GM18508 (cell line): ENCODE results near the gene NEURL3.

Source experiments
- ATAC-seq: cut with Tn5 transposase; IDR thresholded peaks from one replicate; pipeline ENCODE4 v1.9.1; 2021; ENCODE audit warnings: moderate number of reproducible peaks; ENCODE audit not compliant: insufficient read depth, unreplicated experiment

The NEURL3 gene

DNA sequence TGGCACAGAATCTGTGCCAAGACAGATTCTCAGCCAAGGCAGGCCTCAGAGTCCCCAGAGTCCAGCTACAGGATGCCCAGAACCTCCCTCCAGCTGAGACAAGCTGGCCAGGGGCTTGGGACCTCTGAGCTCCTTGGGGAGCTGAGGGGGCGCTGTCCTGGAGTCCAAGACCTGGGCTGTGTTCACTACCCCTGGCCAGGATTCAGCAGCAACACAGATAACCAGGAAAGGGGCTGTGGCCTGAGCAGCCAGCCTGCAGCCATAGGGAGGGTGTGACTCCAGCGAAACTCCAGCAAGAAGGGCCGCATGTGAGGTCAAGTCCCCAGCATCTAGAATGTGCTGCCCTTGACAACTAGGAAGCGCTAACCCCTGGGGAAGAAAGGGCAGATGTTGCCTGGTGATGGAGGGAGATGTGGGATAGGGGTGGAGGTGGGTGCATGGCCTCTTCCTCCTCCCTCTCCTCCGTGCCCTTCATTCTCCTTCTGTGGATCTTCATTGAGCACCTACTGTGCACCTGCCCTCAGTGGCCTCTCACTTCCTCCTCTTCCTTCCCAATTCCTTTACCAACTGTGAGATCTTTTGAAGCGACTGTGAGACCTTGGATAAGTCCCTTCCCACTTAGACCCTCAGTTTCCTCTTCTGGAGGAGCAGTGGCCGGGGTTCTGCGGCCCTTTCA is 23.7 kb upstream of the NEURL3 start:
- no peak for ATAC-seq

DNA sequence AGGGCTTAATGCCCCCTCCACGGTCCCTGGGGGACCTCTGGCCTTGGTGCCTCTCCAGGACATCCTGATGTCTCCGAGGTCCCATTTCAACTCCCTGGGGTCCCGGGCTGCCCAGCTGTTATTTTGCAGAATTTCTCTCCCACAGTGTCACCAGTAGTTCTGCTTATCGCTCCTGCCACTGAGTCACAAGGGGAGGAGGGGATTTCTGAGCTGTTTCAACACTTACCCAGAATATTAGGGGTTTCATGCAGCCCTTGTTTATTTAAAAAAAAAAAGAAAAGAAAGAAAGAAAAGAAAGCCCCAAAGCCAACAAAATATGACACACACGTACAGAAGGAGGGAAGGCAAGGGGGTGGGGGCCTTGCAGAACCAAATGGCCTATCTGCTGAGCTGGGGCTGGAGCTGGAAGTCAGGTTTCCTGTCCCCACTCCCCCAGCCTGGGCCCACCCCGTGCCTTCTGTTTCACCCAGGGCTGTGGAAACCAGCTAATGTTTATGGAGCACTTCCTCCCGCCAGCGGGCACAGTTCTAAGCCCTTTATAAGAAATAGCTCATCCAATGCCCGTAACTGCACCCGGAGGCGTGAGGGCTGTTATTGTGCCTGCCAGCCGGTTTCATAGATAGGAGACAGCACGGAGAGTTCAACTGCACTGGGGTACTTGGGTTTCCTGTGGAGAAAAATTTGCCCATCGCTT is 23.0 kb upstream of the NEURL3 start:
- ATAC-seq: no peak

DNA sequence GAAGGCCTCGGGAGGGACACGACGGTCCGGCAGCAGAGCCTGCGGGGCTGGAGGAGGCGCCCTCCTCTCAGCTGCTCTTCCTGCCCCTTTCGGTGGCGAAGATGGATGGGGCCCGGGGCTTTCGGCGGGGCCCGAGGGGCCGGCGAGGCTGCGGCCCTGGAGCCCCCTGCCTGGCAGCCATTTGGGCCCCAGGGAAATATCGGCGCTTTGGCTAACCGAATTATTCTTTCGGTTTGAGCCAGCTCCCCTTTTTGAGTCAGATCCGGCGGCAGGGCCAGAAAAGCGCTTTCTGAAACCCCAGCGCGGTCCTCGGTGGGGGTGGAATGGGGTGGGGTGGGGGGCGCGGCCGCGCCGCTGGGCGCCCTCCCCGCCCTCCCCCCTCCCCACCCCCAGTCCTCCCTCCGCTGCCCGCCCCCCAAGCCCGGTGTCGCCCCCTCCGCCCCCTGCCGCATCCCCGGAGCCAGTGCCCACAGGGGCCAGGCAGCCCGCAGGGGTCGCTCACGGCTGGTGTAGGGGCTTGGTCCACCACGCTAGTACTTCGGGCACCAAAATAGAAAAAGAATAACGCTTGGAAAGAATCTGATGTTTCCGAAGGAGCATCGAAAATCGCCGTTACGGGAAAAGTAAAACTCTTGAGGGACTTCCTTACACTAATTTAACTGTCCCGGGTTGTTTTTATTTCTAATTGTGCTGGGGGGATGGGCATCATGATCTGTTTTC is 22.3 kb upstream of the NEURL3 start:
- no peak for ATAC-seq

DNA sequence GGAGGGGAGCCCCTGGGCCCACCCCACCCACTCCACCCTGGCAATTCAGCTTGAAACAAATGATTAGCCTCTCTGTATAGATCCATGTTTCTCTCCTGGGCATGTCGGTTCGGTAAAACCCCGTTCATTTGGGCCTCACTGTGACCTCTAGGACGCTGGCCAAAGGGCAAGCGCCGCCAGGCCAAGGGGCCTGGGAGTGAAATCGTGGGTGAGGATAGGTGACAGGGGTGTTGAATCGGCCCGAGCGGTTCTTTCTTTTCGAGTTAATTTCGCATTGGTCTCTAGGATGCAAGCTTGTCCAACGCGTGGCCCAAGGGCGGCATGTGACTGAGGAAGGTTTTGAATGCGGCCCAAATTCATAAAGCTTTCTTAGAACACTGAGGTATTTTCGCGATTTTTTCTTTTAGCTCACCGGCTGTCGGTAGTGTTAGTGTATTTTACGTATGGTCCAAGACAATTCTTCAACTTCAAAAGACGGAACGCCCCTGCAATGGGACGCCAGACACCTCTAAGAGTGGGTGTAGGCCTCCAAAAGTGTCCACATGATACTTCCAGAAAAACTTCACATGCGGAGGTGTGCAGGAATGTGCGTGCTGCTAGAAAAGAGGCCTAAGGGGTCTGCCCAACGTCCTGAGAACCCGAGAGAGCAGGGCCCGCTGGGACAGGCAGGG is 21.6 kb upstream of the NEURL3 start:
- no peak for ATAC-seq

DNA sequence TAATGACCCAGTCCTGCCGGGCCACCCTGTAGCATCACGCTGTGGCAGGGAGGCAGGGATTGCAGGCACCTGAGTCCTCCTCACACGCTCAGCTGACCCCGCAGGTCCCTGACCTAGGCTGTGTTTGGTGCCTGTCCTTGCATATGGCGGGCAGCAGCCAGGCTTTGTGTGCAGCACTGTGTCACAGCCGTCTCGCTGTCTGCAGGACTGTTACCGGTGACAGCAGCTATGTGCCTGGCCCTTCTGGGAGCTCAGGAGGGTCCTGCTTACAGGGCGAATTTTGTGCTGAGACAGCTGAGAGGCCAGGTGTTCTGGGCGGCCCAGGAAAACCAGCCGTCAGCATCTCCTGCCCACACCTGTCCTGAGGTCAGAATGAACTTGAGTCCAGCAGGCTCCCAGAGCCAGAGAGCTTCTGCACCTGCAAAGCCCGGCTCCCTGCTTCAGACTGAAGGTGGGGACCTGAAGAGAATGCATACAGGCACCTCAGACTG is 21.0 kb upstream of the NEURL3 start:
- ATAC-seq: no peak

DNA sequence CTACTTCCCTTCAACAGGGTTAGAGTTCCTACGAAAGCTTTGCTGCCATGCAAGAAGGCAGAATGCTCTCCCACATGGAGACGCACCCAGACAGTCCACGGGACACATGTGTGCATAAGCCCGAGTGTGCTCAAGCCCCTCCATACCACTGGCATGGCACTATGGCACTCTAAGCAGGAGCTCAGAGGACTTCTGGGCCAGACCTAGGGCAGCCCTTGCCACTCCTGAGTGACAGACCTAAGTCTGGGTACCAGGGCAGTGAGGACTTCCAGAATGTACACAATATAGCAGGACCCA is 20.0 kb upstream of the NEURL3 start:
- ATAC-seq: no peak

DNA sequence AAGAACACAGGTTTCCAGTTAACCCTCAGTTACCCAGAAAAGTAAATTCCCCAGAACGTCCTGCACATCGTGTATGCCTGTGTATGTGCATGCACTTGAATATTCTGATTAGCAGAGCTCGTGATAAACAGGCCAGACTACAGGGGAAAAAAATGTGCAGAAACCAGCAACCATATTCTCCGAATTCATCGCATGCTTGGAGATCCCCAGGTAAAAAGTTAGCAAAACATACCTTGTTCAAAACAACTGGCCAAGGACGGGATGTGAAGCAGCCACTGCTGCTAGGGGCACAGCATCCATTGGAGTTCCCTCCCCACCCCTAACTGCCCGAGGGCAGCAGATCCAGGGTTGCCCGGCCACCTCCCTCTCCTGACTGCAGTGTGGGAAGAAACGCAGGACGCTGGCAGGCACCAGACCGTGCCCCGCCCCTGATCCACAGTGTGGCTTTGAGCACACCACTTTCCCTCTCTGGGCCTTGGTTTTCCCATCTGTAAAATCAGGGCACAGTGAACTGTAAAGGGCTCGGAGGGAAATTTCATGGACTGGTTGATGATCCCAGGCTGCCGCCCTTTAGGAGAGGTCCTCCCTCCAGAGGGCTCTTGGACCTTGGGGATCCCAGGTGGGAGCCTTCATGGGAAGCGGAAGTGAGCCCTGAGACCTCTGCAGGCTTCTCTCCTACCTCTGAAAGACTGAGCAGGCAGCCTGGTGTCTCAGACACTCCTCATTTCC is 19.5 kb upstream of the NEURL3 start:
- no peak for ATAC-seq

DNA sequence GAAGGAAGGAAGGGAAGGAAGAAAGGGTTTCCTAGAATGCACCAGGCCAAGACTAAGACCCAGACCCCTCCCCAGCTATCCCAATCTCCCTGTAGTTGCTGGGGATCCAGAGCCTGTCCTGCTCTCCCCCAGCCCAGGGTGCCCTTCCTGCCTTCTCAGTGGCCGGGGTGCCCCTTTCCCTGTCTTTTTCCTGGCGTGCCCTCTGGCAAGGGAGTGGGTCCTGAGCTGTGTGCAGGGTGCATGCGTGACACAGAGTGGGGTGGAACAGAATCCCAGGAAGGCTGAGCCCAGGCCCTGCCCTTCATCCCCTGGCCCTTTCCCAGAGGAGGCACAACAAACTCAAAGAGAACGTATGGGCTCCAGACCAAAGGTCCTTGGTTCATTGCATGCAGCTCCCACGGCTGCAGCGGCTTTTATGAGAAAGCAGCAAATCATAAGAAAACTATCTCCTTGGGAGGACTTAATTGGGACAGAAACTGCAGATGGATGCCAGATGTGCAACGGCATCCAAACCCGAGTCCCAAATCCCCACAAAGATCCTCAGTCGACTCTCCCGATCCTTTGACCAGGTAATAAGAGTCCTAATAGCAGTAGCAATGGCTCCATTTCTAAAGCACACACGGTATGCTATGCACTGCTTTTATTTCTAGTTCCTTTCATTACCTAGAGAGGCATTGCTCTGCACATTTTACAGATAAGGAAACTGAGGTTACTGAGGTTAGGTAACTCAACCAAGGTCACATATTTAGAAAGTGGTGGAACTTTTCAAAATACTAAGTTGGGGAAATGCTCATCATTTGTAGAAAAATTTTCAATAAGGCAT is 18.7 kb upstream of the NEURL3 start:
- no peak for ATAC-seq

DNA sequence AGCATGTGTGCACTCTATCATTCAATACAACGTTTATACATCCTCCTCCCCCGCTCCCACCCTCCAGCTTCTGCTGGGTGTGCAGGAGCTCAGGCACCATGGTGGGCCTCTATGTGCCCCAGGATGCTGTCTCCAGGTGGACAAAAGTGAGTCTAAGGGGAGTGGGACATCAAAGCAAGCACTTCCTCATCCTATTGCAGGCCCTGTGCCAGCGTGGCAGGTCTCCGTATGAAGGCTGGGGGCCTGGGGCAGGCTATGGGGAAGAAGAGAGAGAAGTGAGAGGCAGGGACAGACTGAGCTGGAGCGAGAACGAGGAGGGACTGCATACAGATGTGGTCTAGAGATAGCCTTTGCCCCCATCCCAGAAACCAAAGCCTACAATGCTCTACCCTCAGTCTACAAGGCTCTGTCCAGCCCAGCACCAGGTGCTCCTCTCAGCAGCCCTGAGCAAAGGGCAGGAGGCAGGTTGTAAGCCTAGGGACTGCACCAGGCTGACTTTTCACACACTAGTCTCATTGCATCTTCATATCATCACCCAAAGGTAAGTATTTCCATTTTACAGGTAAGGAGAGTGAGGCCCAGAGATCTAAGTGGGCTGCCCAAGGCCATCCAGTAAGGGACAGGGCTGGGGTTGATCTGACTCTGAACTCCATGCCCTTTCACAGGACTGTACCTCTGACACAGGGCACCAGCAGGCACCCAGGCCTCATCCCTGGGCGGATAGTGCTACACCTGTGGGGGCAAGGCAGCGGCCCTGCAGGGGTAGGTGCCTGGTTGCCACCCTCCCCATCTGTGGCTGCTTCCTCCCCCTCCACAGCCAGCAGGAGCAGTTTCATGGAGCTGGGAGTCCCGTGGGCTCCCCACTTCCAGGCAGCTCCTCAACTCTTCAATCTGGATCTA is 17.4 kb upstream of the NEURL3 start:
- ATAC-seq: no peak

DNA sequence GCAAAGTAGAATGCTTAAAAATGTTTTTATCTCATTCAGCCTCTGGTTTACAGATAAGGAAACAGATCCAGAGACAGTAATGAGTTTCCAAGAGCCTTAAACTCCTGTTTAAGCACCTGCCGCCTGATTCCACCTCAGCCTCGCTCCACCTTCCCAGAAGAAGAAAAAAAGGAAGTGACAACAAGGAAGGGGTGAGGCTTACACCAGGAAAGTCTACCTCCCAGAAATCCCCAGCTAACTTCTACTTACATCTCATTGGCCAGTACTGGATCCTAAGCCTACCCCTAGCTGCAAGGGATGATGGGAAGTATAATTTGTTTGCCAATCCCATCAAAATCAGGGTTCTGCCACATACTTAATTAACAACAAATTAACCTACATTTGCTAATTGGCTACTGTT is 16.1 kb upstream of the NEURL3 start:
- ATAC-seq: no peak

DNA sequence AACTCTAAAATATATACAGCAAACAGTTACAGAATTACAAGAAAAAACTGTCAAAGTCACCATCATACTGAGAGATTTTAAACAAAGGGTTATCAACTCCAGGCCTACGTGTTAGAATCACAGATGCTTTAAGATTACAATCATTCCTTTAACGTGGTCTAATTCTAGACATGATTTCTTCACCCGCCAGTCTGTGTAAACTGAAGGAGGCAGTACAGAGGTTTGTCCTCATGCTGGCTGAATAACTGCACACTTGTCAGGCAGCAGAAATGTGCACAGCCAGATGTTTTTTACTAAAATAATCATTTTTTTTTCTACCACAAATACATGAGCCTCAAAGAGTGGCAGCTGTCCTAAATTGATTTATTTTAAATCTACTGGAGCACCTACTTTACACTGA is 15.5 kb upstream of the NEURL3 start:
- ATAC-seq: no peak

DNA sequence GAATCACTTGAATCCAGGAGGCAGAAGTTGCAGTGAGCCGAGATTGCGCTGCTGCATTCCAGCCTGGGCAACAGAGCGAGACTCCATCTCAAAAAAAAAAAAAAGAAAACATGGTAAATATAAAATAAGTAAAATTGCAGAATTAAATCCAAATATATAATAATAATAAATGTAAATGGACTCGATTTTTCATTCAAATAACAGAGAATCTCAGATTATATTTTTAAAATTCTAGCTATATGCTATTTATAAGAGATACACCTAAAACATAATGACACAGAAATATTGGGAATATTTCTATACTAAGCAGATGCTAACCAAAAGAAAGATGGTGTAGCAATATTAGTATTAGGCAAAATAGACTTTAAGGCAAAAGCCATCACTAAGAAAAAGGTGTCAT is 15.1 kb upstream of the NEURL3 start:
- no peak for ATAC-seq

DNA sequence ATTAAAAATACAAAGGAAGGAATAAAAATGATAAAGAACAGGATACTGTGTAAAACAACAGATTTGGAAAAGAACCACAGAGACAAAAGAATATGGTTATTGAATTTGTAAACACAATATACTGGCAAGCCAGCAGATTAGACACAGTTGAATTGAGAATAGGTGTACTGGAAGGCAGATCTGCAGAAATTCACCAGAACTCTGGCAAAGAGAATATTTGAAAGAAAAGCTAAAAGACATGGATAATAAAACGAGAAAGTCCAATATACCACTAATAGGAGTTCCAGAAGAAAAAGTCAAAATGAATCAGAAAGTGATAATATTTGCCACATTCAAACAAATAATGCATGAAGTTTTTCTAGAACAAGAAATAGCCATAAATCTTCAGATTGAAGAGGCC is 11.9 kb upstream of the NEURL3 start:
- no peak for ATAC-seq

DNA sequence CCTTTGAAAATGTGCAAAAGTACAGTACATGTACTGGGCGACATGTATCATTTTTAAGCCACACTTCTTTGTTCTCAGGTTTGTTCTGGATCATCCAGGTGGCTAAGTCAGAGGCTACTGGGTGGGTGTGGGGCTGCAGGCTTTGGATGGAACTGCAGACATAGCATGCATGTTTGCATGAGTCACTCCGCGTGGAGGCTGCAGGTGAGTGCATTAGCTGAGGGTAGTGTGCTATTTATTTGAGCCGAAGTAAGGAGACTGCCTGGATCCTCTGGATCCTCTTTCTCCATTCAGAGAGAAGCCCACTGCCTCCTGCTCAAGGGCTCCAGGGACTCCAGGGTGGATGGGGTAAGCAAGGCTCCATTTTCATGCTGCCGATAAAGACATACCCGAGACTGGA is 9.4 kb upstream of the NEURL3 start:
- ATAC-seq: no peak

DNA sequence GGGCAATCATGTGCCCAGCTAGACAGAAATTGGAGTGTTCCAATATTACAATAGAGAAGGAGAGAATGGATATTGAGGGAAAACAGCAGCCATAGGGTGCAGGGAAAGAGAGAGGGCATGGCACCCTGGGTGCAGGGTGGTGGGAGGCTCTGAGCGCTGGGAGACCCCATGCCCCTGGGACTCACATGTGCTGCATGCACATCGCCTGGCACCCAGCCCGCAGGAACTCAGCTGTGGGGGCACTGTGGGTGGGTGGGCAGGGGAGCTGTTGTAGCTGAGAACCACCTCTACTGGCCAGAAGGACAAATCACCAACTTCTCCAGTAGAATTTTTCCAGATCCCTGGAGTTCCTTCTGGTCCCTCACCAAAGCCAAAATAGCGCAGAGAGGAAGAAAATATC is 7.2 kb upstream of the NEURL3 start:
- no peak for ATAC-seq

DNA sequence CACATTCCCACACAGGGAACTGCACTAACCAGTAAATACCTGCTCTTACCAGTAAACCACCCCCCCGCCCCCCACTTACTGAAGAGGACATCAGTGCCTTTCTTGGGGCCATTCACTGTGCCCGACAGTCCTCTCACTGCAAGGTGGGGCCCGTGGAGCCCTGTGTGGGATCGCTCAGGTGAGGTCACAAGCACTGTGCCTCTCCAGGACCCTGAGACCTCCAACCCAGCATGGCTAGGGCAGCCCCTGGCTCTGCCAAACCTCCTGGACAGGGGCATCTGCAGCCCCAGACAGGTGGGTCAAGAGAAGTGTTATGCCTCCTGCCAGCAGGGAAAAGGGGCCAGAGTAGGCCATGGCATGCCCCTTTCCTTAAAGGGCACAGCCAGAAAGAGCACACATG is 6.7 kb upstream of the NEURL3 start:
- ATAC-seq: no peak

DNA sequence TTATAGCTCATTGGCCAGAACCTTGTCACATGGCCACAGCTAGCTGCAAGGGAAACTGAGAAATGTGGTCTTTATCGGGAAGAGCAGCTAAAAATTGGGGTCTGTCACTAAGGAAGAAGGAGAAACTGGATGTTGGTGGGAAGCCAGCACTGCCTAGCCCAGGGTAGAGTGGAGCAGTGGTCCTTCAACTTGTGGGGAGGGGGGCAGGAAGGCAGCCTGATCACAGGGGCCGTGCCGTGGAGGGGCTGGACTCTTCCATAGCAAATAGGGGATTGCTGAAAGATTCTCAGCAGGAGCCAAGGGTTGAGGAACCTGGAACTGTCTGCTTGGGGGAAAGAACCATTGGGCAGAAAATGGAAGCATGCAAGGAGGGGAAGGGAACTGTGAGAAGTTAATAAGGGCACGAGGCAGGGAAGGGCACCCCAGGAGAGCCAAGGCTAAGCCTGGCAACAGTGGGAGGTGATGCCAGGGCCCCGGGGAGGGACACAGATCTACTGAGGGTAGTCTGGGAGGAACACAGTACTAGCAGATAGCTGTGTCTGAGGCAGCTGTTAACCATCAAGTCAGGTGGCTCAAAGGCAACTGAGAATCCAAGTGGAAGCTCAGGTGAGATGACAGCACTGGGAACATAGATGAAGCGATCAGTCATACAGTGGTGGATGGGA is 5.9 kb upstream of the NEURL3 start:
- no peak for ATAC-seq

DNA sequence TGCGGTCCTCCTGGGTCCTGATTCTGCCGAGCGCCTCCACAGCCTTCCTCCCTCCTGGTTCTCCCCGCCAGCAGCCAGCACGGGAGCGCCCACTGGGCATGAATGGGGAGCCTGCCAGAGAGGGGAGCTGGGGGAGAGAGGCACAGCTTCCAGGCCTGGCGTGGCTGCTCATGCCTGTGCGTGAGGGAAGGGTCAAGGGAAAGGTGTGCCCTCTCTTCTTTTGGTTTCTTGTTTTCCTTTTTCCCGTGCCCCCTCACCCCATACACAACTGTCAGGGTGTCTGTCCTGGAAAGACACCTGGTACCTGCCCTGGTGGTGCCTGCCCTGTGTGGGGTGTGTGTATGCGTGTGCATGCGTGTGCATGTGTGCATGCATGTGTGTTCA is 4.7 kb upstream of the NEURL3 start:
- ATAC-seq: no peak
